HEK293T (cell line): ENCODE measurements around the gene YKT6.

Source experiments
- FOXA1 ChIP-seq: fragments of 450-650 bp; IDR thresholded peaks from 2 replicates; pipeline ENCODE4 v1.6.1; 2016; ENCODE audit warnings: mild to moderate bottlenecking
- FOXM1 ChIP-seq: fragments of 450-650 bp; IDR thresholded peaks from 2 replicates; pipeline ENCODE4 v1.6.1; 2017; ENCODE audit warnings: mild to moderate bottlenecking, borderline replicate concordance
- HDGF ChIP-seq: fragments of 450-650 bp; IDR thresholded peaks from 2 replicates; pipeline ENCODE4 v1.6.1; 2017; ENCODE audit warnings: antibody characterized with exemption, borderline replicate concordance
- LEF1 ChIP-seq: fragments of 450-650 bp; IDR thresholded peaks from 2 replicates; pipeline ENCODE4 v1.6.1; 2017; ENCODE audit warnings: mild to moderate bottlenecking, borderline replicate concordance
- SP1 ChIP-seq: fragments of 450-650 bp; IDR thresholded peaks from 2 replicates; pipeline ENCODE4 v1.6.1; 2017
- TARDBP ChIP-seq: fragments of 450-650 bp; IDR thresholded peaks from 2 replicates; pipeline ENCODE4 v1.6.1; 2016
- ZNF384 ChIP-seq: fragments of 450-650 bp; IDR thresholded peaks from 2 replicates; pipeline ENCODE4 v1.6.1; 2016

- TF ChIP-seq LEF1 (no peak), FOXM1 (no peak), SP1 (no peak), ZNF384 (no peak), FOXA1 (no peak), TARDBP (no peak), HDGF (no peak)
These were observed 32.9 kb upstream of the YKT6 start for GRCh38 chr7:44167920-44168319.
